SK-N-SH (cell line): ENCODE data around the gene MMADHC. TPM values are rescaled to one million over a fixed set of nuclear protein-coding genes. Genes with fewer than 3 reads are reported as not detected.
A peak's percentile ranks its signal among the peaks of the same experiment; 100 is the strongest.

Experiments used
- CHD2 ChIP-seq: fragments of 150-350 bp; IDR thresholded peaks from 2 replicates; pipeline ENCODE4 v1.6.1; 2018; ENCODE audit warnings: low read length; ENCODE audit not compliant: partially characterized antibody
- CTCF ChIP-seq: fragments of 200-600 bp; sonication (generic); IDR thresholded peaks from 2 replicates; pipeline ENCODE4 v1.6.1; 2017; ENCODE audit warnings: antibody characterized with exemption, mild to moderate bottlenecking, moderate library complexity
- ELF1 ChIP-seq: IDR thresholded peaks from 2 replicates; pipeline ENCODE4 v1.4.0; 2012
- EP300 ChIP-seq, 2 experiments: IDR thresholded peaks; 2 replicates each; pipeline versions ENCODE4 v1.4.0 to v1.6.1; 2012; ENCODE audit warnings: borderline replicate concordance in 1 of 2, low read depth in 1 of 2, low read length in 1 of 2
- EZH2phosphoT487 ChIP-seq: fragments of 200-600 bp; sonication (generic); IDR thresholded peaks from 2 replicates; pipeline ENCODE4 v1.6.1; 2017; ENCODE audit warnings: low read depth, mixed run types, mild to moderate bottlenecking, antibody characterized with exemption, moderate library complexity, borderline replicate concordance
- FOSL2 ChIP-seq: IDR thresholded peaks from 2 replicates; pipeline ENCODE4 v1.4.0; 2012; ENCODE audit warnings: low read depth, mild to moderate bottlenecking, moderate library complexity, borderline replicate concordance
- FOXJ3 ChIP-seq: sonication (generic); formaldehyde crosslinking; IDR thresholded peaks from 2 replicates; pipeline ENCODE4 v1.5.1; 2020; ENCODE audit warnings: mild to moderate bottlenecking, missing genetic modification reagents
- FOXM1 ChIP-seq: IDR thresholded peaks from 2 replicates; pipeline ENCODE4 v1.4.0; 2012; ENCODE audit warnings: low read depth, mild to moderate bottlenecking
- JUND ChIP-seq: IDR thresholded peaks from 2 replicates; pipeline ENCODE4 v1.4.0; 2012
- MAX ChIP-seq: IDR thresholded peaks from 2 replicates; pipeline ENCODE4 v1.4.0; 2012; ENCODE audit warnings: low read depth
- MEF2A ChIP-seq: IDR thresholded peaks from 2 replicates; pipeline ENCODE4 v1.4.0; 2012; ENCODE audit warnings: low read depth, borderline replicate concordance
- NFIC ChIP-seq: IDR thresholded peaks from 2 replicates; pipeline ENCODE4 v1.4.0; 2012; ENCODE audit warnings: borderline replicate concordance
- NRF1 ChIP-seq: IDR thresholded peaks from 2 replicates; pipeline ENCODE4 v1.6.1; 2012; ENCODE audit warnings: low read depth, mild to moderate bottlenecking, low read length
- POLR2AphosphoS5 ChIP-seq: IDR thresholded peaks from 2 replicates; pipeline ENCODE4 v1.6.1; 2012; ENCODE audit warnings: low read depth, low read length
- RAD21 ChIP-seq: IDR thresholded peaks from 2 replicates; pipeline ENCODE4 v1.6.1; 2012; ENCODE audit warnings: mild to moderate bottlenecking, low read length
- RCOR1 ChIP-seq: fragments of 150-350 bp; IDR thresholded peaks from 2 replicates; pipeline ENCODE4 v1.6.1; 2017; ENCODE audit warnings: antibody characterized with exemption, low read length
- SIN3A ChIP-seq: IDR thresholded peaks from 2 replicates; pipeline ENCODE4 v1.6.1; 2012; ENCODE audit warnings: low read depth, mild to moderate bottlenecking, low read length, moderate library complexity, borderline replicate concordance
- SMC3 ChIP-seq: IDR thresholded peaks from 2 replicates; pipeline ENCODE4 v1.6.1; 2012; ENCODE audit warnings: low read depth, low read length, improper control_type of control experiment
- TCF12 ChIP-seq: IDR thresholded peaks from 2 replicates; pipeline ENCODE4 v1.4.0; 2012
- TEAD4 ChIP-seq: IDR thresholded peaks from 2 replicates; pipeline ENCODE4 v1.4.0; 2012; ENCODE audit warnings: mild to moderate bottlenecking, borderline replicate concordance; ENCODE audit not compliant: insufficient read depth
- YY1 ChIP-seq: IDR thresholded peaks from 2 replicates; pipeline ENCODE4 v1.4.0; 2012; ENCODE audit warnings: low read depth, mild to moderate bottlenecking
- polyA plus RNA-seq, 3 experiments: library from polyadenylated mRNA; depleted of rRNA; stranded (reverse); fragments of >200 nt; gene quantifications; 2 replicates each; pipeline ENCODE4 v1.2.3, GENCODE V29; 2012
- TF ChIP-seq, protein P1 (sequence below): IDR thresholded peaks from 2 replicates; pipeline ENCODE4; 2012
- TF ChIP-seq, protein P2 (sequence below): fragments of 150-350 bp; IDR thresholded peaks from 2 replicates; pipeline ENCODE4 v1.6.1; 2017; ENCODE audit warnings: antibody characterized with exemption, low read length, low read depth, borderline replicate concordance

Gene MMADHC
- polyA plus RNA-seq, 1 of the 3 experiments (the other 2 are of a cell fraction): 40.4 TPM

- peak; percentile 21; the same call in 1 of the 2 replicates for TF ChIP-seq RCOR1
- peak; percentile 36; the same call in 1 of the 2 replicates for TF ChIP-seq NFIC
- TF ChIP-seq EZH2phosphoT487: no peak
- peak; percentile 93 for TF ChIP-seq SMC3
- TF ChIP-seq POLR2AphosphoS5: no peak
- TF ChIP-seq, protein P1, sequence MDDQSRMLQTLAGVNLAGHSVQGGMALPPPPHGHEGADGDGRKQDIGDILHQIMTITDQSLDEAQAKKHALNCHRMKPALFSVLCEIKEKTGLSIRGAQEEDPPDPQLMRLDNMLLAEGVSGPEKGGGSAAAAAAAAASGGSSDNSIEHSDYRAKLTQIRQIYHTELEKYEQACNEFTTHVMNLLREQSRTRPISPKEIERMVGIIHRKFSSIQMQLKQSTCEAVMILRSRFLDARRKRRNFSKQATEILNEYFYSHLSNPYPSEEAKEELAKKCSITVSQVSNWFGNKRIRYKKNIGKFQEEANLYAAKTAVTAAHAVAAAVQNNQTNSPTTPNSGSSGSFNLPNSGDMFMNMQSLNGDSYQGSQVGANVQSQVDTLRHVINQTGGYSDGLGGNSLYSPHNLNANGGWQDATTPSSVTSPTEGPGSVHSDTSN: peak; percentile 70; the same call in 1 of the 2 replicates
- peak; percentile 62; the same call in 1 of the 2 replicates for TF ChIP-seq TCF12
- TF ChIP-seq ELF1: no peak
- 0 out of 2 replicates have a peak, but pooled peaks have one; percentile 37 for TF ChIP-seq MAX
- peak; percentile 96 for TF ChIP-seq RAD21
- peak in 1 of 2 experiments; percentile 56; a peak in 2 of 4 replicates for TF ChIP-seq EP300 (IDR thresholded peaks at IDR 0.05; ENCODE audit: borderline replicate concordance in 1 of 2, low read depth in 1 of 2, low read length in 1 of 2)
- no peak for TF ChIP-seq FOXM1
- TF ChIP-seq JUND: peak; percentile 48
- TF ChIP-seq, protein P2, sequence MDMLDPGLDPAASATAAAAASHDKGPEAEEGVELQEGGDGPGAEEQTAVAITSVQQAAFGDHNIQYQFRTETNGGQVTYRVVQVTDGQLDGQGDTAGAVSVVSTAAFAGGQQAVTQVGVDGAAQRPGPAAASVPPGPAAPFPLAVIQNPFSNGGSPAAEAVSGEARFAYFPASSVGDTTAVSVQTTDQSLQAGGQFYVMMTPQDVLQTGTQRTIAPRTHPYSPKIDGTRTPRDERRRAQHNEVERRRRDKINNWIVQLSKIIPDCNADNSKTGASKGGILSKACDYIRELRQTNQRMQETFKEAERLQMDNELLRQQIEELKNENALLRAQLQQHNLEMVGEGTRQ: no peak
- peak; percentile 52; the same call in 1 of the 2 replicates for TF ChIP-seq FOSL2
- no peak for TF ChIP-seq YY1
- peak; percentile 84 for TF ChIP-seq CTCF
- no peak for TF ChIP-seq MEF2A
- no peak for TF ChIP-seq FOXJ3 (CRISPR knock-in tag)
- no peak for TF ChIP-seq CHD2
- no peak for TF ChIP-seq TEAD4
- peak; percentile 43; the same call in 1 of the 2 replicates for TF ChIP-seq SIN3A
- no peak for TF ChIP-seq NRF1
These were observed 10.2 kb upstream of the MMADHC start (continued) for GRCh38 chr2:149597668-149598326.
